Measurements from ENCODE around the gene RBFA.

The RBFA gene

GRCh38 chr18:80033181-80034067 is 810 bp upstream of the RBFA start:
- peak in 1 of 2 donors; percentile 83 for DNase-seq

DNA sequence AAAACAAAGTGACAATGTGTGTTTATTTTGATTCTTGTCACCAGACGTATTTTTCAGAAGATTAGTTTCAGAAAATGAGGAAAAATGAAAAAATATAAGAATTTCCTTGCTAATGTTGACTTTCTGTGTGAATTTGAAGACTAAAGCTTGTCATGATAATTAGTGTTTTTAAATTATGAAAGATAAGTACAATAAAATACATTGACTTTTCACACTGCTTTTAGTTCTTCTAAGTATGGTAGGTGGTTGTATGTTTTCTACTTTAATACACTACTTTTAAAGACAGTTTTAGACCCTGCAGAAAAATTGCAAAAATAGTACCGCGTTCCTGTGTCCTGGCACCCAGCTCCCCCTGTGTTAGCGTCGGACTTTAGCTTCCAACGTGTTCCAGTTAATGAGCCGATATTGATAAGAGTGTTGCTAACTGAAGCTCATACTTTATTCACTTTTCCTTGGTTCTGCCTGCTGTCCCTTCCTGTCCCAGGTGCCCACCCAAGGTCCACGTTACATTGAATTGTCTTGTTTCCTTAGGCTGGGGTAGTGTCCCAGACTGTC is 695 bp downstream of the RBFA start:
- DNase-seq: no peak

DNA sequence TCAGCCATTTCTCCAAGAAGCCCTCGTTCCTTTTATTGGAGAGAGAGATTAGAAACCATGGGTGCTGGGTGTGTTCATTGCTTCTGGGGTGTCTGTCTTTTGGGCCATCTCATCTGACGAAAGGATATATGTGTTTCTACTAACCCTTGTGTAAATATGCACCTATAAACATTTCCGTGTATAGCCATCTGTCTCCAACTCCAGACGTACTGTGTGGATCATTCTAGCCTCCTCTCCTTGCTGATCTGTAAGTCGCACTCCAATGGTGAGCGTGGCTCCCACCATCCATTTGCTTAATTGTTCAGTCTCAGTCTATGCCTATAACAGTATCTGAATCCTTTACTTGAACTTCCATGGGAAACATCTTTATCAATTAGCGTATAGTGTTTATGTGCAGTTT is 1.8 kb downstream of the RBFA start:
- DNase-seq: no peak

DNA sequence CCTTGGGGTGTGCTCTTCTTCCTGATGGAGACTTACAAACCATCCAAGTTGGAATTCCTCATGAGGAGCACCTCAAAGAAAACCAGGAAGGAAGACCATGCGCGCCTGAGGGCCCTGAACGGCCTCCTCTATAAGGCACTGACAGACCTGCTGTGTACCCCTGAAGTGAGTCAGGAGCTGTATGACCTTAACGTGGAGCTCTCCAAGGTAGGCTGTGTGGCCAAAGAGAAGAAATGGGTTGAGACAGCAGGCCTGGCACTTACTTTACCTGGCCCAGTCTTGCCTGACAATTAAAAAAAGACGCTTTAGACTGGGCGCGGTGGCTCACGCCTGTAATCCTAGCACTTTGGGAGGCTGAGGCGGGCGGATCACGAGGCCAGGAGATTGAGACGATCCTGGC is 3.1 kb downstream of the RBFA start:
- DNase-seq: no peak

- no peak for DNase-seq
These were observed 3.8 kb downstream of the RBFA start for GRCh38 chr18:80037869-80038630.

DNA sequence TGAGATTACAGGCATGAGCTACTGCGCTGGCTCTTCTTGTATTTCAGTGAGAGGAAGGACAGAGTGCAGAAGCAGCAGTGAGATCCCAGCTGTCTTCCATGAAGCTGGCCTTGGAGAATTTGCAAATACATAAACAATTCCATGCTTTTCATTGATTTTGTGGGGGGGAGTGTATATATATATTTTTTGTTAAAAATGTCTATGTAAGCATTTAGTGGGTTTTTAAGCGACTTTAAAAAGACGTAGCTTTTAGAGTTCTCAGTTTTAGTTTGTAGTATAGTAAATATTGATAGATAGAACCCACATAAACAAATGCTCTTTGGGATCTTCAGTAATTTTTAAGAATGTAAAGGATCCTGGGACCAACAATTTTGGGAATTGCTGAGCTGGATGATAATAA is 6.3 kb downstream of the RBFA start:
- no peak for DNase-seq

- DNase-seq: no peak
These were observed 7.2 kb downstream of the RBFA start for GRCh38 chr18:80041424-80041823.

DNA sequence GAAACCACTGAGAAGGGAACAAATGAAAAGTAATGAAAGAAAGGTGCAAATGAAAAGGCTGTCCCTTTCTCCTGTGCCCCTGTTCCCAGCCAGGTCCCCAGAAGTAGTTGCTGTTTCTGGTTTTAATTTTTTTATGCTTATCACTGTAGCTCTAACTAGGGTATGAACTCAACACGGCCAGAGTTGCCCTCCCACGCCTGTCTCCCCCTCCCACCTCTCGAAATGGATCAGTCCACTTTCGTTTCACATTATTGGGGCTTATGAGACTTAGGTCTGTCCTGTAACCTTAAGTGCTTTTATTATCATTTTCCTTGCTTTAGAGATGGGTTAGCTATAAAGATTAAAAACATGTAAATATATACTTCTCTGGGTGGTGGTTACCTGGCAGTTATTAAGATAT is 8.6 kb downstream of the RBFA start:
- DNase-seq: no peak

GRCh38 chr18:80044072-80044471 is 9.8 kb downstream of the RBFA start:
- no peak for DNase-seq

DNA sequence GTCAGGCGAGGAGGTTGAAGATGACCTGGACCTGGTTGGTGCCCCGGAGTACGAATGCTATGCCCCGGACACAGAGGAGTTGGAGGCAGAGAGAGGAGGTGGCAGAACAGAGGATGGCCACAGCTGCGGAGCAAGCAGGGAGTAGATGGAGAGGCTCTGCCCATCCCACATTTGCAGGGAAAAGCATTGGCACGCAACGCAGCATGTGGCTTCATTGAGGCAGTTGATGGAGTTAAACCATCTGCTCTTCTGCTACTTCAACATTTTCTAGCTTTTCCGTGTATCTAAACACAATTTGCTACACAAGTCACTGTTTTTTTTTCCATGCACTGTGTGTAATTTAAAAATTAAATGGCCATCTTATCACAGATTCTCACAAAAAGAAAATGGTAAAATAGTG is 11.8 kb downstream of the RBFA start:
- DNase-seq: no peak

DNA sequence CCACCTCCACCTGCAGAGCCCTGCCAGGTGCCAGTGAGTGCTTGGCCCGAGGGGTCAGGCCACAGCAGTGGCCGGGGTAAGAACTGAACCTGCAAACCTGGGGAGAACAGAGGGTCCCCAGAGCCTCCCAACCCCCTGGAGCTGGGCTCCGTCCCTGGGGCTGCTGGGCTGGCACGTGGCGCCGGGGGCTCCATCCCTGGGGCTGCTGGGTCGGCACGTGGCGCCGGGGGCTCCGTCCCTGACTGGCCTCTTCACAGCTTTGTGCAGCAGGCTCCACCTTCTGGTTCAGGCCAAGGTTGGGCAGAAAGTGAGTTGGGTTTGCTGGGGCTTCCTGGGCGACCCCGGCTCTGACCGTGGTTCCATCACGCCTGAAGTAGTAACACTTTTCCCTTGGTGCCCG is 12.2 kb downstream of the RBFA start:
- DNase-seq: no peak

- no peak for DNase-seq
These were observed 12.8 kb downstream of the RBFA start for GRCh38 chr18:80046961-80047541.

DNA sequence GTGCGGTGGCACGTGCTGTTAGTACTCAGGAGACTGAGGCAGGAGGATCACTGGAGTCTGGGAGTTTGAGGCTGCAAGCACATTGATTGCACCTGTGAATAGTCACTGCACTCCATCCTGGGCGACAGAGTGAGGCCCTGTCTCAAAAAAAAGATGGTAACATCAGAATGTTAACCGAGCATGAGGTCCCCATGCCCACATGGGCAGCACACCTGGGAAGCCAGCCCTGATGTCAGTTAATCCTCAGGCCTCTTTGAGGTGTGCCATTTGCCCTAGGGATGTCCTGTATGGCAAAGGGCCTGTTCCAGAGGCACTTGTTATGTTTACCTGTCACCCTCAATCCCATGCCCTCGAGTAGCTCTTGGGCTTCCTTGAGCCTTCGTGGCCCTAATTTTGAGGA is 16.6 kb downstream of the RBFA start:
- DNase-seq: no peak

GRCh38 chr18:80056095-80056494 is 21.9 kb downstream of the RBFA start:
- DNase-seq: no peak

DNA sequence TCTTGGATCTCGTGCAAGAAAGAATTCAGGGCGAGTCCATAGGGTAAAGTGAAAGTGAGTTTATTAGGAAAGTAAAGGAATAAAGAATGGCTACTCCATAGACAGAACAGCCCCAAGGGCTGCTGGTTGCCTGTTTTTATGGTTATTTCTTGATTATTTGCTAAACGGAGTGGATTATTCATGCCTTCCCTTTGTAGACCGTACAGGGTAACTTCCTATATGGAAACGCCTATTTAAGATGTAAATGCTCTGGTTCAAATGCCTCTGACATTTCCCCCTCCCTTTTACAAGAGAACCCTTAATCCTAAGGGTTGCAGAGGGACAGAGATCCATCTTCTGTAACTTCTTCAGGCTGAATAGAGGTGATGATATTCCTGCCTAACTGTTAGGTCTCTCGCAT is 25.7 kb downstream of the RBFA start:
- DNase-seq: no peak

GRCh38 chr18:80065705-80066104 is 31.5 kb downstream of the RBFA start:
- DNase-seq: no peak

DNA sequence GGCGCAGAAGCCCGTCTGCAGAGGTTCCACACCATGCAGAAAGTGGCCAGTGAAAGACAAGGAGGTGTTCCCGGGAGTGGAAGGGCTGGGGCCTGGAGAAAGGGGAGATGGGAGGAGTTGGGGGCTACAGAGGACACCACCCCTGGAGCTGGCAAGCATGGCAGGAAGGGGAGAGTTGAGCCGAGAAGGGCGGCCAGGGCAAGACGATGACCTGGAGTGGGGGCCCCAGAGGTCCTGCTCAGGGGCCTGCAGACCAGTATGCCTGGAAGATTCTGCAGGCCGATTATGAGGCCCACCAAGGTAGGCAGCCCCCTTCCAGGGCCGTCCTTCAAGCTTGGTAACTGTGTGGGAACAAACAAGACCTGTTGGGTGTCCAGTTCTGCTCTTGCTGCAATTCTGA is 33.1 kb downstream of the RBFA start:
- DNase-seq: no peak

GRCh38 chr18:80067897-80068296 is 33.7 kb downstream of the RBFA start:
- no peak for DNase-seq

DNA sequence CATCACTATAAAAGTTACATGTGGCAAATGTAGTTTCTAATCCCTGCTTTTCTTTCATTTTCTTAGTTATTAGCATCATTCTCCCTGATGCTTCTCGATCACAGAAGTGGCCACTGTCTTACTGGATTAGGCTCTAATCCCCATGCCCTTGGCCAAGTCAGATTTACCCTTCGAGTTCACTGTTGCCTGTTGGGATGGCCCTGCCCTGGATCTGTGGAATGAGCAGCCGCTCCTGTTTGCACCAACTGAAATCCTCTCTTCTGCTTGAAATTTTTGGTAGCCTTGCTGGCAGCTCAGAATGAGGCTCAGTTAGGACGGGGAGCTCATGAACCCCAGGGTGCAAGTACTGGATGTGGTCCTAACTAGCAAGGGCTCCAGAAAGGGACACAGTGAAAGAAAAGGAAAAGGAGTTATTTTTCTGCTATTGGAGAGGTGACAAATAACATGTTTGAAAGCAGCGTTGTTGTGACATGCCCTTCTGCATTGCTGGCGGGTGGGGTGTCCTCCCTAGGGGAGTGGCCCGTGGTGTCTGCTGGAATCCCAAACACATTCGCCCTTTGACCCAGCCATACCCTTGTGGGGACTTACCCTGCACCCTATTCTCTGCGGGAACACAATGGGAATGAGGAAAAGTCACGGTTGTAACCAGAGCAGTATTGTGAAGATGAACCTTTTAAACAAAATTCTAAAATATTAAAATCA is 34.5 kb downstream of the RBFA start:
- DNase-seq: no peak

GRCh38 chr18:80070825-80071224 is 36.6 kb downstream of the RBFA start:
- DNase-seq: no peak

GRCh38 chr18:80074183-80074582 is 39.9 kb downstream of the RBFA start:
- DNase-seq: no peak

DNA sequence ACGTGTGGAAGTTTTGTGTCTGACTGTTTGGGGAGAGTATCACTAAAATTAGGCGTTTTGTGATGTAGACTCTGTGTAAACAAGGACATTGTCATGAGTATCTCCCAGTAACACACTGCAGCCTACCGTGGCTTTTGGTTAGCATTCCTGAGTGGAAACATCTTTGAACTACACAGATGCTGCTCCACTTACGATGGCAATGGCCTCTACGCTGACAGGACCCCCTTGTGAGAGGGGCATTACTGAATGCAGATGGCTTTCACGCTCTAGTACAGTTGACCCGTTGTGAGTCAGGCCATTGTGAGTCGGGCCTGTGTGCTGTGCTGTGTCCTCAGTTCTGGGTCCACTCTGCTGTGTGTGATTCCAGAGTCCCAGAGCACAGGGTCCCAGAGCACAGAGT is 40.5 kb downstream of the RBFA start:
- DNase-seq: no peak

DNA sequence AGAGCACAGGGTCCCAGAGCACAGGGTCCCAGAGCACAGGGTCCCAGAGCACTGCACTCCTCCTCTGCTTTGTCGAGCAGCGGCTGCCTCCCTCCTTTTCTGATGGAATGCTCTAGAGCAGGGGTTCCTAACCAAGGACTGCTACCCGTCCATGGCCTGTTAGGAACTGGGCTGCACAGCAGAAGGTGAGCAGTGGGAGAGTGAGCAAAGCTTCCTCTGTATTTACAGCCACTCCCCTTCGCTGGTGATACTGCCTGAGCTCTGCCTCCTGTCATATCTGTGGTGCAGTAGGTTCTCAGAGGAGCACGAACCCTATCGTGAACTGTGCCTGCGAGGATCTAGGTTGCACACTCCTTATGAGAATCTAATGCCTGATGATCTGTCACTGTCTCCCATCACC is 41.7 kb downstream of the RBFA start:
- no peak for DNase-seq
